K562 (cell line): Measurements from ENCODE around the gene MEIKIN. TPM values are rescaled to one million over a fixed set of nuclear protein-coding genes. Genes with fewer than 3 reads are reported as not detected.

Experiments used
- ARID2 ChIP-seq: fragments of 450-650 bp; IDR thresholded peaks from 2 replicates; pipeline ENCODE4 v1.6.1; 2017; ENCODE audit warnings: antibody characterized with exemption, mild to moderate bottlenecking
- C11orf30 ChIP-seq: fragments of 450-650 bp; IDR thresholded peaks from 2 replicates; pipeline ENCODE4 v1.6.1; 2016; ENCODE audit warnings: low read depth, mild to moderate bottlenecking
- DLX4 ChIP-seq: fragments of 250-450 bp; sonication (Bioruptor Pico); IDR thresholded peaks from 2 replicates; pipeline ENCODE4 v1.6.1; 2021; ENCODE audit warnings: mild to moderate bottlenecking
- EGR1 ChIP-seq: fragments of 450-650 bp; conservative IDR thresholded peaks from 2 replicates; pipeline ENCODE4 v1.6.1; 2017; ENCODE audit warnings: mild to moderate bottlenecking
- EWSR1 ChIP-seq: fragments of 450-650 bp; IDR thresholded peaks from 2 replicates; pipeline ENCODE4 v1.6.1; 2018; ENCODE audit warnings: borderline replicate concordance, mild to moderate bottlenecking, low read depth, moderate library complexity; ENCODE audit not compliant: partially characterized antibody
- HNRNPH1 ChIP-seq: fragments of 200-400 bp; formaldehyde crosslinking; optimal IDR thresholded peaks from 2 replicates; pipeline ENCODE3; 2017; ENCODE audit warnings: low read depth, mild to moderate bottlenecking, low read length, moderate library complexity
- HNRNPK ChIP-seq: fragments of 200-400 bp; formaldehyde crosslinking; IDR thresholded peaks from one replicate; pipeline ENCODE4 v1.6.1; 2018; ENCODE audit warnings: mild to moderate bottlenecking, low read depth, low read length; ENCODE audit not compliant: poor library complexity, severe bottlenecking
- PHB2 ChIP-seq: fragments of 450-650 bp; IDR thresholded peaks from 2 replicates; pipeline ENCODE4 v1.6.1; 2017; ENCODE audit warnings: low read depth
- PHF21A ChIP-seq: fragments of 450-650 bp; IDR thresholded peaks from 2 replicates; pipeline ENCODE4 v1.6.1; 2017; ENCODE audit warnings: low read depth, borderline replicate concordance
- SETDB1 ChIP-seq: IDR thresholded peaks from one replicate; pipeline ENCODE4 v1.6.1; 2012; ENCODE audit warnings: low read length, control low read depth, inconsistent platforms
- TBL1XR1 ChIP-seq, 2 experiments: IDR thresholded peaks; 2 replicates each; pipeline ENCODE4 v1.6.1; 2012; ENCODE audit warnings: improper control_type of control experiment in 2 of 2, low read length in 2 of 2, mild to moderate bottlenecking in 1 of 2
- ZBTB17 ChIP-seq: fragments of 450-650 bp; formaldehyde crosslinking; IDR thresholded peaks from 2 replicates; pipeline ENCODE4 v1.4.0; 2020; ENCODE audit warnings: mild to moderate bottlenecking
- ZHX1 ChIP-seq: fragments of 150-350 bp; conservative IDR thresholded peaks from 2 replicates; pipeline ENCODE4 v1.6.1; 2014; ENCODE audit warnings: low read length
- ZNF239 ChIP-seq: fragments of 250-450 bp; sonication (Bioruptor Pico); IDR thresholded peaks from 2 replicates; pipeline ENCODE4 v1.4.0; 2020; ENCODE audit warnings: mild to moderate bottlenecking
- ZNF449 ChIP-seq: fragments of 250-450 bp; sonication (Bioruptor Pico); IDR thresholded peaks from 2 replicates; pipeline ENCODE4 v1.8.0; 2022; ENCODE audit warnings: moderate library complexity, mild to moderate bottlenecking, inconsistent platforms
- ZNF609 ChIP-seq: sonication (generic); formaldehyde crosslinking; IDR thresholded peaks from 2 replicates; pipeline ENCODE4 v1.8.1; 2023; ENCODE audit warnings: missing genetic modification reagents, mild to moderate bottlenecking, borderline replicate concordance
- polyA plus RNA-seq, 8 experiments: library from polyadenylated mRNA; depleted of rRNA in 4 of 8; stranded (reverse) in 5 of 8; unstranded in 3 of 8; fragments of >200 nt; fragmentation: Nextera tagmentation in 2 of 8; fragmentation: Illumina TruSeq in 1 of 8; extraction: Ambion mirVana in 2 of 8; extraction: Trizol in 1 of 8; gene quantifications; 2 replicates each; pipeline versions ENCODE4 v1.2.1 to v1.2.3, GENCODE V29; 2011 to 2014; ENCODE audit warnings: inconsistent platforms in 1 of 8, missing spikeins in 1 of 8
- total RNA-seq, 7 experiments: library from RNA; depleted of rRNA in 6 of 7; stranded (reverse); fragments of >200 nt in 6 of 7; fragmentation: Illumina TruSeq in 2 of 7; extraction: Trizol in 2 of 7; gene quantifications; 2 replicates each; pipeline versions ENCODE4 v1.2.1 to v1.2.3, GENCODE V29; 2011 to 2021; ENCODE audit warnings: low replicate concordance in 1 of 7
- TF ChIP-seq, protein P1 (sequence below): fragments of 250-450 bp; sonication (Bioruptor Pico); IDR thresholded peaks from 2 replicates; pipeline ENCODE4 v1.5.0; 2021

MEIKIN gene
- total and polyA plus RNA-seq, 9 of the 15 experiments (the other 6 are each of a cell fraction or from before 2014, with no cell fraction given): 0.18 TPM; not detected in 8

- TF ChIP-seq ZNF609 (peak; percentile 92), C11orf30 (no peak), ZHX1 (no peak), TBL1XR1 (IDR thresholded peaks at IDR 0.05; ENCODE audit: low read length in 2 of 2) (peak; percentile 90 to 92; a peak in 3 of 4 replicates), HNRNPH1 (no peak), ZNF449 (CRISPR knock-in tag) (no peak), ZBTB17 (peak; percentile 90), HNRNPK (no peak), EWSR1 (no peak), EGR1 (no peak), DLX4 (CRISPR knock-in tag) (no peak), PHF21A (0 out of 2 replicates have a peak, but pooled peaks have one; percentile 20), ZNF239 (CRISPR knock-in tag) (no peak), PHB2 (peak; percentile 83), SETDB1 (no peak), ARID2 (no peak)
- TF ChIP-seq, protein P1, sequence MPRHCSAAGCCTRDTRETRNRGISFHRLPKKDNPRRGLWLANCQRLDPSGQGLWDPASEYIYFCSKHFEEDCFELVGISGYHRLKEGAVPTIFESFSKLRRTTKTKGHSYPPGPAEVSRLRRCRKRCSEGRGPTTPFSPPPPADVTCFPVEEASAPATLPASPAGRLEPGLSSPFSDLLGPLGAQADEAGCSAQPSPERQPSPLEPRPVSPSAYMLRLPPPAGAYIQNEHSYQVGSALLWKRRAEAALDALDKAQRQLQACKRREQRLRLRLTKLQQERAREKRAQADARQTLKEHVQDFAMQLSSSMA (CRISPR knock-in tag): no peak
Measured at GRCh38 chr5:131994533-131995226, 49.2 kb upstream of the MEIKIN start (continued).
